DND-41 (cell line): Measurements from ENCODE around the gene TP53BP1.
"Not testable (repeated sequence)": the region's sequence is repeated elsewhere in the genome, so short reads cannot be mapped to it uniquely, and the experiment has no call there.

Experiments
- ATAC-seq: fragments of 200-7000 bp; cut with Tn5 transposase; 3 replicates; pipeline ENCODE4 v1.9.1; 2021; ENCODE audit warnings: low read depth; ENCODE audit not compliant: insufficient read depth
- DNase-seq: peaks from one replicate; pipeline ENCODE4 v3.0.0-alpha.2; 2020
- H2AFZ ChIP-seq: 2 replicates; pipeline ENCODE4 v1.6.0; 2012; ENCODE audit warnings: low read depth, low read length
- H3K27ac ChIP-seq: 2 replicates; pipeline ENCODE4 v1.5.1; 2012; ENCODE audit warnings: low read length, inconsistent platforms
- H3K27me3 ChIP-seq: fragments of 200-600 bp; sonication (generic); 2 replicates; pipeline ENCODE4 v1.6.0; 2012; ENCODE audit warnings: low read length, mild to moderate bottlenecking, inconsistent platforms; ENCODE audit not compliant: insufficient read depth, poor library complexity
- H3K36me3 ChIP-seq: 2 replicates; pipeline ENCODE4 v1.5.1; 2012; ENCODE audit warnings: low read length, inconsistent platforms; ENCODE audit not compliant: insufficient read depth
- H3K4me1 ChIP-seq: 2 replicates; pipeline ENCODE4 v1.5.1; 2012; ENCODE audit warnings: mild to moderate bottlenecking, low read length; ENCODE audit not compliant: insufficient read depth
- H3K4me2 ChIP-seq: 2 replicates; pipeline ENCODE4 v1.6.0; 2012; ENCODE audit warnings: mild to moderate bottlenecking, moderate library complexity, low read length, inconsistent platforms; ENCODE audit not compliant: insufficient read depth
- H3K4me3 ChIP-seq, 2 experiments: fragments of 200-600 bp in 1 of 2; shearing (Covaris generic) in 1 of 2; 2 replicates each; pipeline ENCODE4 v1.5.1; 2012 to 2016; ENCODE audit warnings: inconsistent platforms in 2 of 2, low read length in 2 of 2, mild to moderate bottlenecking in 2 of 2, low read depth in 1 of 2, moderate library complexity in 1 of 2
- H3K79me2 ChIP-seq: 2 replicates; pipeline ENCODE4 v1.6.0; 2012; ENCODE audit warnings: low read length, inconsistent platforms; ENCODE audit not compliant: insufficient read depth
- H3K9ac ChIP-seq: 2 replicates; pipeline ENCODE4 v1.6.0; 2012; ENCODE audit warnings: low read depth, mild to moderate bottlenecking, inconsistent platforms, low read length, moderate library complexity
- H3K9me3 ChIP-seq: 2 replicates; pipeline ENCODE4 v1.5.1; 2012; ENCODE audit warnings: low read length, moderate library complexity, mild to moderate bottlenecking, inconsistent platforms; ENCODE audit not compliant: insufficient read depth, severe bottlenecking
- H4K20me1 ChIP-seq: 2 replicates; pipeline ENCODE4 v1.6.0; 2012; ENCODE audit warnings: low read length; ENCODE audit not compliant: insufficient read depth
- CTCF ChIP-seq: IDR thresholded peaks from 2 replicates; pipeline ENCODE4 v1.5.1; 2012; ENCODE audit warnings: borderline replicate concordance, low read length, moderate library complexity, mild to moderate bottlenecking; ENCODE audit not compliant: poor library complexity, severe bottlenecking; ENCODE audit errors: extremely low read depth
- EZH2 ChIP-seq: IDR thresholded peaks from 3 replicates; pipeline ENCODE4 v1.6.1; 2012; ENCODE audit warnings: borderline replicate concordance, low read depth, mild to moderate bottlenecking, moderate library complexity, low read length, inconsistent platforms; ENCODE audit not compliant: severe bottlenecking

The TP53BP1 gene

GRCh38 chr15:43402255-43402654 lies 90.7 kb downstream of the TP53BP1 start:
- Histone ChIP-seq H3K9ac (no peak overlapping the region), H3K36me3 (peaks cover 86% of the 10 kb centered on the region), H3K4me1 (no peaks in the 10 kb centered on the region), H2AFZ (no peak overlapping the region), H3K4me2 (no peak overlapping the region), H3K4me3 (no peak overlapping the region), H3K79me2 (no peaks in the 10 kb centered on the region), H3K9me3 (no peaks in the 10 kb centered on the region), H4K20me1 (no peaks in the 10 kb centered on the region), H3K27ac (no peak overlapping the region), H3K27me3 (no peaks in the 10 kb centered on the region)
- DNase-seq = no peak
- TF ChIP-seq CTCF = no peak
- TF ChIP-seq EZH2 = no peak
- ATAC-seq = no peak

GRCh38 chr15:43393592-43393991 lies 99.4 kb downstream of the TP53BP1 start:
- H2AFZ ChIP-seq, H3K27me3 ChIP-seq, H4K20me1 ChIP-seq, H3K4me3 ChIP-seq, DNase-seq, H3K9ac ChIP-seq, ATAC-seq, H3K27ac ChIP-seq, H3K4me1 ChIP-seq, H3K9me3 ChIP-seq, H3K4me2 ChIP-seq, H3K79me2 ChIP-seq: not testable (repeated sequence)
- peaks cover 47% of the 10 kb centered on the region for H3K36me3 ChIP-seq

- Histone ChIP-seq H3K4me3 (no peak overlapping the region), H3K9ac (no peak overlapping the region), H3K27me3 (no peaks in the 10 kb centered on the region), H3K4me2 (no peak overlapping the region), H3K9me3 (no peaks in the 10 kb centered on the region), H3K36me3 (peaks cover 37% of the 10 kb centered on the region), H4K20me1 (no peaks in the 10 kb centered on the region), H3K4me1 (no peaks in the 10 kb centered on the region), H3K27ac (no peak overlapping the region), H2AFZ (no peak overlapping the region), H3K79me2 (0 out of 2 replicates have a peak, but pooled peaks cover 2% of the 10 kb centered on the region)
- no peak for ATAC-seq
- TF ChIP-seq CTCF (no peak), EZH2 (no peak)
- DNase-seq = no peak
These were observed 102.2 kb downstream of the TP53BP1 start for GRCh38 chr15:43390723-43391122.

- peaks cover 75% of the 10 kb centered on the region for H3K36me3 ChIP-seq
These were observed 109.9 kb downstream of the TP53BP1 start for GRCh38 chr15:43383070-43383469.

More at GRCh38 chr15:43383070-43383469, 109.9 kb downstream of the TP53BP1 start:
- H3K79me2 ChIP-seq = no peaks in the 10 kb centered on the region
- no peak overlapping the region for H3K27ac ChIP-seq
- DNase-seq (no peak), ATAC-seq (no peak)
- no peak overlapping the region for H2AFZ ChIP-seq
- H3K27me3 ChIP-seq = no peaks in the 10 kb centered on the region
- H3K4me1 ChIP-seq = no peaks in the 10 kb centered on the region
- no peaks in the 10 kb centered on the region for H4K20me1 ChIP-seq
- no peak overlapping the region for H3K4me2 ChIP-seq
- H3K4me3 ChIP-seq = no peak overlapping the region
- no peaks in the 10 kb centered on the region for H3K9me3 ChIP-seq
- no peak for TF ChIP-seq CTCF
- no peak overlapping the region for H3K9ac ChIP-seq
